Vagina (tissue), 2 donors: ENCODE measurements around the gene LCE7A. TPM values are rescaled to one million over a fixed set of nuclear protein-coding genes. Genes with fewer than 3 reads are reported as not detected.

Experiments
- DNase-seq, 2 donors: peaks; one replicate each; pipeline ENCODE4 v3.0.0-alpha.2; 2017; ENCODE audit errors: extremely low spot score in 2 of 2
- H3K27ac ChIP-seq: fragments of 200-600 bp; sonication (generic); one replicate; pipeline ENCODE4 v1.5.1; 2019
- H3K27me3 ChIP-seq: fragments of 200-600 bp; sonication (generic); one replicate; pipeline ENCODE4 v1.5.1; 2019
- H3K36me3 ChIP-seq, 2 donors: fragments of 200-600 bp; sonication (generic); one replicate each; pipeline ENCODE4 v1.5.1; 2017 to 2019
- H3K4me1 ChIP-seq: fragments of 200-600 bp; sonication (generic); one replicate; pipeline ENCODE4 v1.5.1; 2019
- H3K4me3 ChIP-seq, 2 donors: fragments of 200-600 bp; sonication (generic); 1 replicate in 1 of 2; 2 replicates in 1 of 2; pipeline ENCODE4 v1.5.1; 2016 to 2019
- H3K9me3 ChIP-seq: fragments of 200-600 bp; sonication (generic); one replicate; pipeline ENCODE4 v1.5.1; 2019
- CTCF ChIP-seq, 3 experiments: fragments of 450-650 bp in 2 of 3; fragments of 200-600 bp in 1 of 3; sonication (generic) in 1 of 3; IDR thresholded peaks; one replicate each; pipeline ENCODE4 v1.5.1; 2017 to 2019; ENCODE audit warnings: antibody characterized with exemption in 3 of 3, mild to moderate bottlenecking in 2 of 3, moderate library complexity in 2 of 3
- POLR2A ChIP-seq, 2 donors: fragments of 450-650 bp; IDR thresholded peaks; one replicate each; pipeline ENCODE4 v1.6.1; 2017; ENCODE audit warnings: antibody characterized with exemption in 2 of 2, mild to moderate bottlenecking in 2 of 2, moderate library complexity in 2 of 2
- POLR2AphosphoS5 ChIP-seq, 2 donors: sonication (generic); formaldehyde crosslinking; IDR thresholded peaks; one replicate each; pipeline ENCODE4 v1.9.0; 2017; ENCODE audit warnings: antibody characterized with exemption in 2 of 2, mild to moderate bottlenecking in 2 of 2, low read depth in 1 of 2; ENCODE audit not compliant: insufficient read depth in 1 of 2
- intact Hi-C: fragments of 100-400 bp; cut with DNase I; formaldehyde crosslinking; loops from one replicate; pipeline ENCODE4 v1.15.1; 2023
- total RNA-seq: library from RNA; depleted of rRNA; stranded (reverse); fragments of >200 nt; gene quantifications from one replicate; pipeline ENCODE4 v1.2.3, GENCODE V29; 2016

The LCE7A gene
- total RNA-seq, 1 donor from 2014 or later: not detected

DNA sequence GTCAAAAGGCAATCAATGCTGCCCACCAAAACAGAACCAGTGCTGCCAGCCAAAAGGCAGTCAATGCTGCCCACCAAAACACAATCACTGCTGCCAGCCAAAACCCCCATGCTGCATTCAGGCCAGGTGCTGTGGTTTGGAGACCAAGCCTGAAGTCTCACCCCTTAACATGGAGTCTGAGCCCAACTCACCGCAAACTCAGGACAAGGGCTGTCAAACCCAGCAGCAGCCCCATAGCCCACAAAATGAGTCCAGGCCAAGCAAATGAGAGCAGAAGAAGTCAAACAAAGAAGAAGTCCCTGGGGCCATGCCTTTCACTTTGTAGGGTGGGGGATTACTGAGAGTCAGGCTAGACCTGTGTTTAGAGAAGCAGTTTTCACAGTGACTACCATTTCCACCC lies 24.7 kb downstream of the LCE7A start:
- no peak for DNase-seq
- H3K36me3 ChIP-seq: no peaks in the 10 kb centered on the region
- no peaks in the 10 kb centered on the region for H3K9me3 ChIP-seq
- H3K27me3 ChIP-seq: no peaks in the 10 kb centered on the region
- TF ChIP-seq POLR2A (IDR thresholded peaks at IDR 0.05): no peak
- no peak for TF ChIP-seq POLR2AphosphoS5 (IDR thresholded peaks at IDR 0.05; ENCODE audit: insufficient read depth in 1 of 2, low read depth in 1 of 2)
- TF ChIP-seq CTCF (IDR thresholded peaks at IDR 0.05): no peak
- no peak overlapping the region for H3K4me3 ChIP-seq
- H3K27ac ChIP-seq: no peak overlapping the region
- H3K4me1 ChIP-seq: peaks cover 34% of the 10 kb centered on the region
- intact Hi-C loops: no loop called here

DNA sequence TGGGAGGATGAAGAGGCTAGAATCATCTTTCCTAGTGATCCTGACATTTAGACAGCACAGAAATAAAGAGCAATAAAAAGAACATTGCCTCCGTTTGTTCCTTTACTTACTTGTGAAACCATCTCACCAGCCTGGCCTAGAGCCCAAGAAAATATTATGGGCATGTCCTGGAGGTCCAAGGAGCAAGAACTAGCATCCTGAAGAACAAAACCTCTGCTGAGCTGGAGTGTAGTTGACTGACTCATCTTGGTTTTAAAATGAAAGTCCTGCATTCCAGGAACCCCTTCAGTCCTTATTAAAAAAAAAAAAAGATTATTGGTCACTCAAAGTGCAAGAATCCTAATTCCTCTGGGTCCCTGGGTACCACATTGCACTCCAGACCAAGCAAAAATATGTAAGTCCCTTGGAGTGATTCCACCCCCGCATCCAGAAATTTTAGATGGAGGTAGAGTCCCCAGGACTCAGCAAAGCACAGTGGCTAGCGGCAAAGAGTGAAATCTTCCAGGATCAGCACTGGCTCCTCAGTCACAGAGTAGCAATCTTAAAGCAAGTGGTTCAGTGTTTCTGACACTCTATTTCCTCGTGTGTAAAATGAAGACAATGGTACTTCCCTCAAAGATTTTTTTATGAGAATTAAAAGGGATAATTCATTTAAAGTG lies 25.3 kb downstream of the LCE7A start:
- Histone ChIP-seq H3K27ac (no peak overlapping the region), H3K4me3 (no peak overlapping the region), H3K9me3 (no peaks in the 10 kb centered on the region), H3K27me3 (no peaks in the 10 kb centered on the region), H3K4me1 (peaks cover 34% of the 10 kb centered on the region), H3K36me3 (no peaks in the 10 kb centered on the region)
- no peak for DNase-seq
- TF ChIP-seq CTCF (IDR thresholded peaks at IDR 0.05): no peak
- no peak for TF ChIP-seq POLR2A (IDR thresholded peaks at IDR 0.05)
- no peak for TF ChIP-seq POLR2AphosphoS5 (IDR thresholded peaks at IDR 0.05; ENCODE audit: insufficient read depth in 1 of 2, low read depth in 1 of 2)
- intact Hi-C loops: no loop called here

DNA sequence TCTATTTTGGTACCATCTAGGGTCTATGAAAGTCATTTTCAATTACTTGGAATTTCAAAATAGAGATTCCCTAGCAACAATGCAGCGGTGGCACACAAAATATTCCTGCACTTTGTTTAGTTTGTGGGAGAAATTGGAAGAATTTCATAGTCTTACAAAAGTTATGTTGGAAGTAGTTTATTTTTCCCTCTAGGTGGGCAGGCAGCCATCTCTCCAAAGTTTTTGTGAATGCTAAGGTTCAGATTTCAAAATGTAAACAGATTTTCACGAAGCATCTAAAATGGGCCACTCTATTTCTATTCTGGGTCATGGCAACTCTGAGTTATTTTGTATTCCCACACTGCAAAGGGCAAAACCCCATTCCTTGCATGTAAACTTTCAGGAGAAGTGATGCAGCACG lies 26.3 kb downstream of the LCE7A start:
- Histone ChIP-seq H3K4me3 (no peak overlapping the region), H3K36me3 (no peaks in the 10 kb centered on the region), H3K4me1 (peaks cover 34% of the 10 kb centered on the region), H3K9me3 (no peaks in the 10 kb centered on the region), H3K27ac (peak overlapping the region; percentile 27), H3K27me3 (no peaks in the 10 kb centered on the region)
- intact Hi-C loops: no loop called here
- no peak for DNase-seq
- TF ChIP-seq POLR2A (IDR thresholded peaks at IDR 0.05): no peak
- no peak for TF ChIP-seq CTCF (IDR thresholded peaks at IDR 0.05)
- TF ChIP-seq POLR2AphosphoS5 (IDR thresholded peaks at IDR 0.05; ENCODE audit: insufficient read depth in 1 of 2, low read depth in 1 of 2): no peak

GRCh38 chr1:152886758-152887409 lies 27.1 kb downstream of the LCE7A start:
- H3K27ac ChIP-seq: peak overlapping the region; percentile 27
- H3K4me1 ChIP-seq: peaks cover 34% of the 10 kb centered on the region
- intact Hi-C loops: no loop called here
- no peaks in the 10 kb centered on the region for H3K9me3 ChIP-seq
- H3K4me3 ChIP-seq: no peak overlapping the region
- no peaks in the 10 kb centered on the region for H3K27me3 ChIP-seq
- TF ChIP-seq POLR2AphosphoS5 (IDR thresholded peaks at IDR 0.05; ENCODE audit: insufficient read depth in 1 of 2, low read depth in 1 of 2) (no peak), POLR2A (IDR thresholded peaks at IDR 0.05) (no peak), CTCF (IDR thresholded peaks at IDR 0.05) (no peak)
- H3K36me3 ChIP-seq: no peaks in the 10 kb centered on the region
- DNase-seq: no peak

GRCh38 chr1:152888126-152888525 lies 28.3 kb downstream of the LCE7A start:
- H3K27ac ChIP-seq: no peak overlapping the region
- DNase-seq: no peak

More at GRCh38 chr1:152888126-152888525, 28.3 kb downstream of the LCE7A start:
- intact Hi-C loops: no loop called here
- TF ChIP-seq POLR2AphosphoS5 (IDR thresholded peaks at IDR 0.05; ENCODE audit: insufficient read depth in 1 of 2, low read depth in 1 of 2): no peak
- no peak for TF ChIP-seq POLR2A (IDR thresholded peaks at IDR 0.05)
- no peak for TF ChIP-seq CTCF (IDR thresholded peaks at IDR 0.05)
- H3K9me3 ChIP-seq: no peaks in the 10 kb centered on the region
- no peaks in the 10 kb centered on the region for H3K36me3 ChIP-seq
- no peak overlapping the region for H3K4me3 ChIP-seq
- H3K4me1 ChIP-seq: peaks cover 34% of the 10 kb centered on the region
- no peaks in the 10 kb centered on the region for H3K27me3 ChIP-seq
